NCI-H226 (cell line): ENCODE data around the gene PHACTR3.

Experiments used
- DNase-seq: peaks from one replicate; pipeline ENCODE4 v3.0.0-alpha.2; 2015

PHACTR3 gene

GRCh38 chr20:59623583-59623982 lies 19.2 kb downstream of the PHACTR3 start:
- DNase-seq, result no peak

GRCh38 chr20:59624401-59624800 lies 20.1 kb downstream of the PHACTR3 start:
- no peak for DNase-seq

- DNase-seq, result no peak
Observed at GRCh38 chr20:59625214-59625922, 21.0 kb downstream of the PHACTR3 start.

- no peak for DNase-seq
Observed at GRCh38 chr20:59627298-59627697, 23.0 kb downstream of the PHACTR3 start.

GRCh38 chr20:59628171-59628570 lies 23.8 kb downstream of the PHACTR3 start:
- no peak for DNase-seq

- no peak for DNase-seq
Observed at GRCh38 chr20:59629141-59630045, 25.1 kb downstream of the PHACTR3 start.

- DNase-seq, result no peak
Observed at GRCh38 chr20:59630526-59630925, 26.2 kb downstream of the PHACTR3 start.

- no peak for DNase-seq
Observed at GRCh38 chr20:59631751-59632540, 27.6 kb downstream of the PHACTR3 start.

GRCh38 chr20:59632541-59633113 lies 28.3 kb downstream of the PHACTR3 start:
- DNase-seq, result no peak

- DNase-seq, result no peak
Observed at GRCh38 chr20:59633656-59634251, 29.4 kb downstream of the PHACTR3 start.

- no peak for DNase-seq
Observed at GRCh38 chr20:59634435-59635005, 30.2 kb downstream of the PHACTR3 start.

GRCh38 chr20:59636766-59637370 lies 32.5 kb downstream of the PHACTR3 start:
- no peak for DNase-seq

- no peak for DNase-seq
Observed at GRCh38 chr20:59640267-59640666, 35.9 kb downstream of the PHACTR3 start.

GRCh38 chr20:59643615-59644061 lies 39.3 kb downstream of the PHACTR3 start:
- no peak for DNase-seq

GRCh38 chr20:59644371-59644939 lies 40.1 kb downstream of the PHACTR3 start:
- DNase-seq, result no peak

GRCh38 chr20:59645271-59645670 lies 40.9 kb downstream of the PHACTR3 start:
- DNase-seq, result no peak

- no peak for DNase-seq
Observed at GRCh38 chr20:59645761-59646171, 41.4 kb downstream of the PHACTR3 start.

- no peak for DNase-seq
Observed at GRCh38 chr20:59646487-59646886, 42.1 kb downstream of the PHACTR3 start.

- no peak for DNase-seq
Observed at GRCh38 chr20:59647271-59647670, 42.9 kb downstream of the PHACTR3 start.

GRCh38 chr20:59648466-59649070 lies 44.2 kb downstream of the PHACTR3 start:
- DNase-seq, result no peak

GRCh38 chr20:59650418-59650817 lies 46.1 kb downstream of the PHACTR3 start:
- DNase-seq, result no peak
